Left lung (tissue), 10 donors: ENCODE measurements around the gene EPN3. TPM values are rescaled to one million over a fixed set of nuclear protein-coding genes. Genes with fewer than 3 reads are reported as not detected.

Experiments used
- ATAC-seq: fragments of 200-7000 bp; cut with Tn5 transposase; one replicate; pipeline ENCODE4 v1.9.1; 2020; ENCODE audit warnings: moderate library complexity
- DNase-seq, 4 donors: peaks; one replicate each; pipeline ENCODE4 v3.0.0-alpha.2; 2013 to 2020
- H3K27ac ChIP-seq, 2 donors: fragments of 200-600 bp; sonication (generic) in 1 of 2; one replicate each; pipeline versions ENCODE4 v1.5.0 to v1.8.0; 2020 to 2021
- H3K27me3 ChIP-seq, 2 donors: fragments of 200-600 bp; sonication (generic) in 1 of 2; one replicate each; pipeline versions ENCODE4 v1.5.0 to v1.8.0; 2020 to 2021
- H3K36me3 ChIP-seq, 2 donors: fragments of 200-600 bp; sonication (generic) in 1 of 2; one replicate each; pipeline versions ENCODE4 v1.5.0 to v1.8.0; 2020 to 2021
- H3K4me1 ChIP-seq, 2 donors: fragments of 200-600 bp; one replicate each; pipeline ENCODE4 v1.8.0; 2021
- H3K4me3 ChIP-seq, 2 donors: fragments of 200-600 bp; sonication (generic) in 1 of 2; one replicate each; pipeline versions ENCODE4 v1.5.0 to v1.8.0; 2020 to 2021; ENCODE audit warnings: mild to moderate bottlenecking in 1 of 2
- H3K9me3 ChIP-seq, 2 donors: fragments of 200-600 bp; sonication (generic) in 1 of 2; one replicate each; pipeline versions ENCODE4 v1.5.0 to v1.8.0; 2020 to 2021
- intact Hi-C, 2 donors: fragments of 100-400 bp; cut with DNase I; formaldehyde crosslinking; loops; one replicate each; pipeline versions ENCODE4 v1.11.2 to v1.14.2; 2022
- polyA plus RNA-seq, 6 donors: library from polyadenylated mRNA; unstranded; fragments of 120-200 nt; gene quantifications; one replicate each; pipeline ENCODE4 v1.2.1, GENCODE V29; 2013; ENCODE audit not compliant: insufficient read length in 6 of 6
- total RNA-seq, 2 donors: library from RNA; stranded (reverse); fragmentation: NEBNext Ultra II Directional; extraction: Animal tissue kit (Norgen Biotek cat#: 25700); gene quantifications; one replicate each; pipeline ENCODE4 v1.2.1, GENCODE V29; 2021
- TF ChIP-seq, protein P1 (sequence below), 2 donors: fragments of 200-600 bp; sonication (generic) in 1 of 2; IDR thresholded peaks; one replicate each; pipeline versions ENCODE4 v1.5.0 to v1.8.0; 2021; ENCODE audit warnings: antibody characterized with exemption in 2 of 2
- donor health status: DM: no; HTN: yes; CAD: no.
- donor health status: DM: no; HTN: no; CAD: no.

Gene EPN3
- total and polyA plus RNA-seq, 8 donors = 0.55 to 6.4 (median 4.3) TPM

DNA sequence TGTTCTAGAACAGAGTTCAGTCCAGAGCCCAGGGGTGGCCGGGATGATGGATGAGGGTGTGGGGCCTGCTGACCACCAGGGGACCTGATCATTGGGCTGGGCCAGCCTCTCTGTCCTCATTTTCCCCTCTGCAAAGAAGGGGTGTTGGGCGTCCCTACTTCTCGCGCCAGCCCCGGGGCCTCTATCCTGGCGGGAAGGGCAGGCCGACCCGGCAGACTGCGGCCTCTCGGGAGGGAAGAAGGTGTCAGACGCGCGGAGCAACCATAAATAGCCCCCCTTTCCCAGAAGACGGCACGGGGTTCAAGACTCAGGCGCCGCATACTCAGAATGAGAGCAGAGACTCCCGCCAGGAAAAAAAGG is 26.0 kb downstream of the EPN3 start:
- ATAC-seq (no peak), DNase-seq (no peak)
- Histone ChIP-seq H3K4me3 (no peak overlapping the region), H3K27ac (no peak overlapping the region), H3K4me1 (peaks cover 25 to 36% of the 10 kb centered on the region in 2 donors), H3K27me3 (peaks cover 38 to 71% of the 10 kb centered on the region in 2 donors), H3K9me3 (no peaks in the 10 kb centered on the region), H3K36me3 (peaks cover 0 to 15% of the 10 kb centered on the region in 2 donors)
- TF ChIP-seq, protein P1, sequence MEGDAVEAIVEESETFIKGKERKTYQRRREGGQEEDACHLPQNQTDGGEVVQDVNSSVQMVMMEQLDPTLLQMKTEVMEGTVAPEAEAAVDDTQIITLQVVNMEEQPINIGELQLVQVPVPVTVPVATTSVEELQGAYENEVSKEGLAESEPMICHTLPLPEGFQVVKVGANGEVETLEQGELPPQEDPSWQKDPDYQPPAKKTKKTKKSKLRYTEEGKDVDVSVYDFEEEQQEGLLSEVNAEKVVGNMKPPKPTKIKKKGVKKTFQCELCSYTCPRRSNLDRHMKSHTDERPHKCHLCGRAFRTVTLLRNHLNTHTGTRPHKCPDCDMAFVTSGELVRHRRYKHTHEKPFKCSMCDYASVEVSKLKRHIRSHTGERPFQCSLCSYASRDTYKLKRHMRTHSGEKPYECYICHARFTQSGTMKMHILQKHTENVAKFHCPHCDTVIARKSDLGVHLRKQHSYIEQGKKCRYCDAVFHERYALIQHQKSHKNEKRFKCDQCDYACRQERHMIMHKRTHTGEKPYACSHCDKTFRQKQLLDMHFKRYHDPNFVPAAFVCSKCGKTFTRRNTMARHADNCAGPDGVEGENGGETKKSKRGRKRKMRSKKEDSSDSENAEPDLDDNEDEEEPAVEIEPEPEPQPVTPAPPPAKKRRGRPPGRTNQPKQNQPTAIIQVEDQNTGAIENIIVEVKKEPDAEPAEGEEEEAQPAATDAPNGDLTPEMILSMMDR (IDR thresholded peaks at IDR 0.05) = no peak
- intact Hi-C loops = no loop called here

DNA sequence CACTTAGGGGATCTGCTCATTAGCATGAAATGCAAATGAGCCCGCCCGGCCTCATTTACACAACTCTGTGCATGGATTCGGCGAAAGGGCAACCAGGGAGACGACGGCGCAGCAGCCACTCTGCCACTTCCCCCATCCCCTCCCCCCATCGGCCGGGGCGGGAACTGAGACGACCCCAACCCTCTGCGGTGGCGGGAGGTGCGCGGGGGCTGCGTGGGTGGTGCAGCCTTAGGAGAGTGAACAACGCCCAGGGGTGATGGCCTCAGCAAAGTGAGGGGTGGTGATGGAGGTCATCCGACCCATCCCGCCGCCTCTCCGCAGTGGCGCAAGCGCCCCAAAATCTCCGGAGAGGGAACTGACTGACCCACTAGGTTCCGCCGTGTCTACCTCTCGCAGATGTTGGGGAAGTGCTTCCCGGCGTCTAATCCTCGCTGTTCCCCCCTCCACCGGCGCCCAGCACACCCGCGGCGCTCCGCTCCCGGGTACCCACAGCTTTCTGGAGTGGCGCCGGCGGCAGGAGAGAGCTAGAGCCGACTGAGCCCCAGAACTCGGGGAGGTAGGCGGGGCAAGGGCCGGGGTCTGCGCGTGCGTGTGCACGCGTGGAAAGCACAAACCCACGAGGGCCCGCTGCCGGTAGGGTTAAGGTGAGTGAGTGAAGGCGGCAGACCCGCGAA is 26.5 kb downstream of the EPN3 start:
- H3K9me3 ChIP-seq = no peaks in the 10 kb centered on the region
- H3K36me3 ChIP-seq = peaks cover 0 to 15% of the 10 kb centered on the region in 2 donors
- TF ChIP-seq, protein P1 (IDR thresholded peaks at IDR 0.05) = no peak
- peak overlapping the region; percentile 7 to 47 for H3K4me3 ChIP-seq
- intact Hi-C loops = no loop called here
- peaks cover 25 to 36% of the 10 kb centered on the region in 2 donors for H3K4me1 ChIP-seq
- peaks cover 38 to 76% of the 10 kb centered on the region in 2 donors for H3K27me3 ChIP-seq
- ATAC-seq (peak; percentile 4), DNase-seq (peak in 1 of 4 donors; percentile 81)
- no peak overlapping the region for H3K27ac ChIP-seq

DNA sequence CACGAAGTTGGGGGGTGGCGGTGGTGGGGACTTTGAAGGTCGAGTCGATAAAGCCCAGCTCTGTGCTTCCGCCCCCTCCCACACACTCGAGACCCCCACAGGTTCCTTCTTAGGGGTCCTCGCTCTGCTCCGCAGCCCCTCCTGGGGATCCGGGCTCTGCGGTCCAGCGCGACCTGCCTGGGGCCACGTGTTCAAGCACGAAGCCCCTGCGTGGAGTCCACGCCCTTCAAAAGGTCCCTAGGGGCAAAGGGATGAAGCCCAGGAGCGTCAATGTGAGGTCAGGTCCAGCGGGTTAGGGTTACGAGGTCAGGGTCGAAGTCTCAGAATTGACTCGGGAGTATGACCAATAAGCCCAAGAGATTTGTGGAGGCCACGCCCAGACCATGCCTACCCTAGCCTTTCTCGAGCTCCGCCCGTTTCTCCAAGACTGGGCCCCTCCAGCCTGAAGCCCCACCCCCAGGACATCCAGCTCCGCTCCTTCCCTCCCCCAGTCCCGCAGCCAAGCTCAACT is 27.2 kb downstream of the EPN3 start:
- DNase-seq (peak in 2 of 4 donors; percentile 72 to 81), ATAC-seq (peak; percentile 59)
- Histone ChIP-seq H3K27me3 (peaks cover 38 to 83% of the 10 kb centered on the region in 2 donors), H3K9me3 (no peaks in the 10 kb centered on the region), H3K4me3 (peak overlapping the region; percentile 47 to 51), H3K27ac (no peak overlapping the region), H3K4me1 (peaks cover 25 to 36% of the 10 kb centered on the region in 2 donors), H3K36me3 (peaks cover 0 to 15% of the 10 kb centered on the region in 2 donors)
- intact Hi-C loops = no loop called here
- TF ChIP-seq, protein P1 (IDR thresholded peaks at IDR 0.05) = no peak

DNA sequence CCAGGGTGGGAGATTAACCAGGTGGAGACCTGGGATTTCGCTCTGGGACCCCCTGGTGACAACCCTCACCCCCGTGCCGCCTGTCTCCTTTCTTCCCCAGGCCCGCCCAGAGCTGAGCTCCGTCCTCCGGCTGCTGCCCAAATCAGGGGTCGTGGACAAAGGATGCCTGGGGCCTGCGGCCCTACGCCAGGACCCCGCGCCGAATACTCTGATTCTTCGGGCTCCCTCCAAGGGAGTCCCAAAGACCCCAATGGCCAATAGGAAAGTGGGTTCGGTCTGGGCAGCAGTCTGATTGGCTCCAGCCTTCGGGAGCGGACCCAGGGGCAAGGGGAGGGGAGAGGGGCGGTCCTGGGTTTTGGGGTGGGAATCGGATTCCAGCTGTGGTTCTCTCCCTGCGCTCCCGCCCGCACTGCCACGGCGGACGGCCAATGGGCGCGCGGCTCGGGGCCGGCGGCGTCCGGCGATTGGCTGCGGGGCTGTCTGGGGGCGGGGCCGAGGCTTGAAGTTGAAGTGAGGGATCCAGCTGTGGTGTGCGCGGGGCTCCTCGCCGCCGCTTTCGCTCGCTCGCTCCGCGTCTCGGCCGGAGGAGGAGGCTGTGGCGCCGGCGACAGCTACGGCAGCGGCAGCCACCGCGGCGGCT is 27.8 kb downstream of the EPN3 start, which contains the start of gene CACNA1G:
Gene CACNA1G, plus strand, starts transcription at position 531 of the 640 bp plus-strand sequence. CDS start 745 bp downstream, outside the sequence.
- Histone ChIP-seq H3K27me3 (peaks cover 38 to 89% of the 10 kb centered on the region in 2 donors), H3K27ac (no peak within 1 kb of the TSS), H3K9me3 (no peaks in the 10 kb centered on the region), H3K36me3 (peaks cover 0 to 11% of the 10 kb centered on the region in 2 donors), H3K4me3 (peak within 1 kb of the TSS; percentile 47 to 51), H3K4me1 (peaks cover 25 to 36% of the 10 kb centered on the region in 2 donors)
- peak; percentile 86 for ATAC-seq
- peak; percentile 87 to 96 (median 93) for DNase-seq
- intact Hi-C loops = no loop called here
- TF ChIP-seq, protein P1 (IDR thresholded peaks at IDR 0.05) = no peak
